GM18499 (cell line): ENCODE results near the gene MGAT3.

Experiments used
- ATAC-seq: cut with Tn5 transposase; IDR thresholded peaks from one replicate; pipeline ENCODE4 v1.9.1; 2021; ENCODE audit warnings: moderate number of reproducible peaks; ENCODE audit not compliant: insufficient read depth, unreplicated experiment

MGAT3 gene

GRCh38 chr22:39487826-39488520, 31.2 kb downstream of the MGAT3 start:
- no peak for ATAC-seq

DNA sequence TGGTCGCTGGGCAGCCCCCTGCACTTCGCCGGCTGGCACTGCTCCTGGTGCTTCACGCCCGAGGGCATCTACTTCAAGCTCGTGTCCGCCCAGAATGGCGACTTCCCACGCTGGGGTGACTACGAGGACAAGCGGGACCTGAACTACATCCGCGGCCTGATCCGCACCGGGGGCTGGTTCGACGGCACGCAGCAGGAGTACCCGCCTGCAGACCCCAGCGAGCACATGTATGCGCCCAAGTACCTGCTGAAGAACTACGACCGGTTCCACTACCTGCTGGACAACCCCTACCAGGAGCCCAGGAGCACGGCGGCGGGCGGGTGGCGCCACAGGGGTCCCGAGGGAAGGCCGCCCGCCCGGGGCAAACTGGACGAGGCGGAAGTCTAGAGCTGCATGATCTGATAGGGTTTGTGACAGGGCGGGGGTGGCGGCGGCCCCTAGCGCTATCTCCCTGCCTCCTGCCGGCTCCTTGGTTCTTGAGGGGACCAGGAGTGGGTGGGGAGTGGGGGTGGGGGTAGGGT, 31.8 kb downstream of the MGAT3 start:
- ATAC-seq = no peak

GRCh38 chr22:39489094-39490068, 32.6 kb downstream of the MGAT3 start:
- ATAC-seq = no peak

DNA sequence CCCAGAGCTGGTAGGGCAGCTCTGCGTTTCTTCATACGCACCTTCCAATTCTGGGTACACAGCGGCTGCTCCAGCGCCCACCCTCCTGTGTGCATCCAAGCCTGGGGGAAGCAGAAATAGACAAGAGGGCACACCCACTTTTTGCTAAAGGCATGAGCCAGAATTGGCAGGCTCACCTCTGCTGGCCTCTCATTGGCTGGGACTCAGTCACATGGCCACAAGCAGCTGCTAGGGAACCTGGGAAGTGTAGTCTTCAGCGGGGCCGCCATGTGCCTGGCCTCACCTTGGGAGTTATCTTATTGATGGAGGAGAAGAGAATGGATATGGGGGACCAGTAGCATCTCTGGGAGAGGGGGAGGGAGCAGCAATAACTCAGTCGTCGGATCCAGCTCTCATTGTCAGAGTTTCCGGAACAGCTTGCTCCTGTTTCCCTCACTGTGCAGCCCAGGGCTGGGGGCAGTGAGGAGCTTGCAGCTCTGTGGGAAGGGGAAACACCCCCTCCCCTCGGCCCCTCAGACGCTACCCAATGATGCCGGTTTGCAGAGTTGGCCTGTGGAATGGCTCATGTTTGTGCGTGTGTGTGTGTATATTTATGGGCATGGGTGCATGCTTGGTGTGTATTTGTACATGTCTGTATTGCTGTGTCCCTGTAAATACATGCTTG, 33.5 kb downstream of the MGAT3 start:
- no peak for ATAC-seq

DNA sequence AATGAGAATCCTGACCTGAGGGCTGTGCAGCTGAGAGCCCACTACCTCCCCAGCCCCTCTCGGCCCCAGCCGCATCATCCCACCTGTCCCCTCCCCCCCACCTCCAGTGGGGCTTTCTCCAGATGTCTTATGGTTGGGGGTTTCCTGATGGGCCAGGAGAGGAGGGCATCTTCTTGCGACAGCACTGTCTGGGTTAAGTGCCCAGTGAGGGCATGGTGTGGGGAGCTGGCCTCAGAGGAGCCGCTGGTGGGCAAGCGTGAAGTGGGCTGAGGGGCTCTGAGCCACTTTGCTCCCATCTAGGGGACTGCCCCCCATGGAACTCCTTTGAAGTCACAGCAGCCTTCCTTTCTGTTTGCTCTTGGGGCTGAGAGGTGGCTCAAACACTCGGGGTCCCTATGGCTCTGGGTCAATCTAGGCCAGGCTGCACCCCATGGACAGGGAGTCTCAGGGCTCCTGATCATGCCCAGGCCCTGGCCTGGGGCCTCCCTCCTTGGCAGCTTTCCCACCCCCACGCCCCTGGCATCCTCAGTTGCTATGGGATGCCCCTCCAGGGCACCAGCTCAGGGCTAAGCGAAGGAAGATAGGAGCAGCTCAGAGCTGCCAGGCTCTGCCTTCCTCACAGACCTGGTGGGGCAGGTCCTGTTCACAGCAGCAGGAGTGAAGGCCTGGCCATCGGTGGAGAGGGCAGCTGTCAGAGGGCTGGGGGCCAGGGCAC, 34.3 kb downstream of the MGAT3 start:
- ATAC-seq = no peak

DNA sequence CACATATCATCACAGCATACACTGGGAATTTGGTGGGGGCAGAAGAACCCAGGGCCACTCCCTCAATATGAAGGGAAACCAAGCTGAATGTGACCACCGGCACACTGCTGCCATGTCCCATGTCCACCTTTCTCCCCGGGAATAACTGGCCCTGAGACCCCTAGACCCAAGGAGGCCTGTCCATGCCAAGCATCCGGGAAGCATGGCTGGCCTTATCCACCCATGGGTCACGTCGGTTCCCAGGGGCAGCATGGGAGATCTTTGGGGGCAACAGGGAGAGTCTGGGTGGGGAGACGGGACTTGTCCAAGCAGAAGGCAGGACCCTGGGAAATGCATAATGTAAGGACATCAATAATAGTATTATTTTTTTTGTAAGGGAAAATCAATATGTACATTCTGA, 34.9 kb downstream of the MGAT3 start:
- ATAC-seq = no peak

GRCh38 chr22:39492186-39492585, 35.4 kb downstream of the MGAT3 start:
- no peak for ATAC-seq

GRCh38 chr22:39493759-39494158, 36.9 kb downstream of the MGAT3 start:
- ATAC-seq = no peak

DNA sequence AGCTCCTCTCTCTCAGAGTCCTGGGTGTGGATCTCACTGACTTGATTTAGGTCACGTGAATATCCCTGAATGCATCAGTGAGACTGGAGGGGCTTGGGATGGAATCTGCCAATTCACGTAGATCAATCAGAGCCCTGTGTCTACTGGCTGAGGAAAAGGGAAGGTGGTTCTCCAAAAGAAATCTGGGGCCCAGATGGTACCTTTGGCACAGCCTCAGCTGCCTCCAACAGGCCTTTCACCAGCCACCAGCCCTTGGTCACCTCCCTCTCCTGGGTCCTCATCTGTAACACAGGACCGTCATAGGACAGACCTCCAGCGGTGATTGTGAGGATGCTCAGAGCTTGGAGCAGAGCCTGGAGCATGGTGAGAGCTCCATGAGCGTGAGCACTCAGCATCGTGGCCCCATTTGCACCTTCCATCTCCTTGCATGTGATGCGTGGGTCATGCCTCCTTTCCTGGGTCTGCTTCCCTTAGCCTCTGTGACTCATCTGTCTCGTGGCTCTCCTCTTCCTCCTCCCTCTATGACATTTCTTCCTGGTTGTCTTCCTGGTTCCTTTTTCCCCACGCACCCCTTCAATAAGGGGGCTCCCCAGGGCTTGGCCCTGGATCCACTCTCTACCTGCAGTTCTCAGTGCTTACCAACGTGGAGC, 37.8 kb downstream of the MGAT3 start:
- ATAC-seq = no peak

GRCh38 chr22:39496131-39496838, 39.5 kb downstream of the MGAT3 start:
- no peak for ATAC-seq

DNA sequence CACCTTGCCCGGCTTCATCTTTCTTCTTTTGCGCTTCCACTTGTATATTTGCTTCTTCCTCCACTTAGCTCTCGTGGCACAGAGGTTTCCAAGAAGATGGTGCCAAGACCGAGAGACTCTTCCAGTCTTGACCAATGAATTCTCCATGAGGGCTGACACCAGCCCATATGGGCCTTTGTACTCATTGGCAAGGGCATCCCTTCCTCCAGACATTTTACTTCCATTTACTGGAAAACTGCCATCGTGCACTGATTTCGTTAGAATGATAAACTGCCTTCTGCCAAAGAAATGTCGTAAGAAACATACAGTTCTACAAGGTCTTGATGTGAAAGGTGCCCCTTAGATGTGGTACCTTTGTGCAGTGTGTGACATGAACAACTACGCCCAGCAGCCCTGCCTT, 40.6 kb downstream of the MGAT3 start:
- no peak for ATAC-seq

- ATAC-seq = no peak
Measured at GRCh38 chr22:39498368-39498767, 41.6 kb downstream of the MGAT3 start.

DNA sequence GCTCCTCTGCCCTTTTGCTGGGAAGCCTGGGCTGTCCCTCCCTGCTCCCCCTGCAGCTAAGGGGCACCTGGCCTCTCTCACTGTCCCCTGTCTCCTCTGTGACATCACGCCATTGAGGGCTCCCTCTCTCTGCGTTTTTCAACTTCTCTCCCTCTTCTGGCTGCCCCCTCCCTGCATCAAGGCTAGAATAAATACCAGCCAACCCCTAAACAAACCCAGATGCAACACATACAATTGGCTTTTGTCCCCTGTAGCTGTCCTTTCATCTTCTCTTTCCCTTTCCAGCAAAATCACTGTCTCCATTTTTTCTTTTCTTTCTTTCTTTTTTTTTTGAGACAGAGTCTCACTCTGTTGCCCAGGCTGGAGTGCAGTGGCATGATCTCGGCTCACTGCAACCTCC, 42.0 kb downstream of the MGAT3 start:
- no peak for ATAC-seq

- ATAC-seq = no peak
Measured at GRCh38 chr22:39500101-39500500, 43.3 kb downstream of the MGAT3 start.

DNA sequence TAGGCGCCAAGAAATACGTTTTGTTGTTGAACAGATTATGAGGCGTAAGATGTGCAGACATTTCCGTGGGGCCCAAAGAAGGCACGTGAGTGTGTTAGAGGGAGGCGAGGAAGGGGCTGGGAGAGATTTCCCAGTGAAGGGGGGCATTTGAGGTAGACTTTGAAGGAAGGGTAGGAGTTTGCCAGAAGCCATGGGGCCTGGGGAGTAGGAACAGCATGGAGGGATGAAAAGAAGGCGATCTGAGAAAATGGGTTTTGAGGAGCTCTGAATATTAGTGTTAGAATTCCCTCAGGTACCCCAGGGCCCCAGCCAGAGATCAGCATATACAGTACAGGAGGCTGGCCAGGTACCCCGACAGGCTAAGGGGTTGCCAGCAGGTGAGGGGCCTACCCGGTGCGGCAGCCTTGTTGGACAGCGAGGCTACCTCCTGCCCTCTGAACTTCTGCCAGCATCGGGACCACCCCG, 44.9 kb downstream of the MGAT3 start:
- no peak for ATAC-seq

DNA sequence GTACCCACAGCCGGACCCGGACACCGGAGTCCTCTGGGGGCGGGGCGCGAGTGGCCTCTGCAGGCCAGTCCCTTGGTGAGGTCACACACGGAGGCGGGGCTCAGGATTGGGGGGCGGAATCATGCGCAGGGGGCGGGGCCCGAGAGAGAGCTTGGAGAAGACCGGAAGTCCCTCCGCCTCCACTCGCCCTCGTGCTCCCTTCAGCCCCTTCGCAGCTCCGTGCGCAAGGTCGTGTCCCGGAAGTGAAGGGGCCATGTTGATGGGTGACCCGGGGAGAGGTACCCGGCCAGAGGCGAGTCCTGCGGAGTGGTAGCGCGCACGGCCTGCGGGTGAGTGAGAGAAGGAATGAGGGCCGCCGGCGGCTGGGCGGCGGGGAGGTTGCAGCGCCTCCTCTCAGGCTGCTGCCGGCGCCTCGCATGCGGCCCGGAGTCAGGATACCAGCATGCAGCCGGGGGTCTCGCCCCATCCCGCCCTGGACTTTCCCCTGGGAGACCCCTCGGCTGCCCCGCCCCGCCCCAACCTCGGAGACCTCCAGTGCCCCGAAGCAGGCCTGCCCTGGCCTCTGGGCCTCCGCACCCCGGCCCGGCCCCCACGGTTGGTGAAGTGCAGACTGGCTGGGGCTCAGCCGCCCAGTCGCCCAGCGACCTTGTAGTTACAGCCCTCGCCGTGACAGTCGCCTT, 45.4 kb downstream of the MGAT3 start, which contains the start of gene MIEF1:
Gene MIEF1, plus strand, starts transcription at position 182 of the 680 bp plus-strand sequence. CDS start 9,005 bp downstream, outside the sequence.
- peak; percentile 61 for ATAC-seq

GRCh38 chr22:39502789-39503409, 46.1 kb downstream of the MGAT3 start:
- ATAC-seq = no peak

DNA sequence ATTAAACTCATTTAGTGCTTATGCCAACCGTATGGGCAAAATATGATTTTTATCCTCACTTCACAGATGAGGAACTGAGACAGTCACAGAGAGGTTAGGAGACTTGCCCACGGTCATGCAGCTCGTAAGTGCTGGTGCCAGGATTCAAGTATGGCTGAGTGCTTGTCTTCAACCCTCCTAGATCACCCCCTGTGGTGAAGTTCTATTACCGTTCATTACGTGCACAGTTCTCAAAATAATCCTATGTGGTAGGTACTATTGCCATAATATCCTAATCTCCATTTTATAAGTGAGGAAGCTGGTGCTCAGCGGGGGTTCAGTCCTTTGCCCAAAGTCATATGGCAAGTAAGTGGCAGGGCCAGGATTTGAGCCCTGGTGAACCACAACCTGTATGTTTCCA, 46.8 kb downstream of the MGAT3 start:
- no peak for ATAC-seq
